HCT116 (cell line): Measurements from ENCODE around the gene ZNF227. TPM values are rescaled to one million over a fixed set of nuclear protein-coding genes. Genes with fewer than 3 reads are reported as not detected.

Experiments used
- ATAC-seq: fragments of 200-7000 bp; cut with Tn5 transposase; 2 replicates; pipeline ENCODE4 v1.9.1; 2020; ENCODE audit warnings: mild to moderate bottlenecking, moderate library complexity
- BruUV-seq: library from RNA; stranded (reverse); fragments of 400-500 nt; replicated peaks from 2 replicates; lab custom pipeline; 2021; lab: Mats Ljungman, UMichigan
- CTCF ChIA-PET: fragments of 300-600 bp; sonication (Branson Sonifier 250); formaldehyde crosslinking; loops from one replicate; lab custom pipeline; 2021; ENCODE audit warnings: antibody characterized with exemption; lab: Charles Lee
- POLR2A ChIA-PET: fragments of 300-600, 350-600 bp; sonication (Branson Sonifier 250); formaldehyde crosslinking; loops from one replicate; lab custom pipeline; 2021; ENCODE audit warnings: antibody characterized with exemption; lab: Charles Lee
- RAD21 ChIA-PET, 2 experiments: fragments of 300-600 bp; sonication (Branson Sonifier 250); formaldehyde crosslinking; loops; one replicate each; lab custom pipeline; 2023; ENCODE audit warnings: low total read pairs in 2 of 2; ENCODE audit not compliant: uncharacterized antibody in 2 of 2, unreplicated experiment in 2 of 2, low non-redundant PET in 1 of 2; lab: Charles Lee
- DNase-seq: peaks from one replicate; pipeline ENCODE4 v3.0.0-alpha.2; 2010; ENCODE audit warnings: low read depth, low spot score
- H2AFZ ChIP-seq: fragments of 200-600 bp; shearing (Covaris generic), sonication (generic); 2 replicates; pipeline ENCODE4 v1.6.1; 2017; ENCODE audit warnings: low read depth, mixed run types, mixed read lengths, antibody characterized with exemption, low read length; ENCODE audit not compliant: poor library complexity, severe bottlenecking
- H3K27ac ChIP-seq: 2 replicates; pipeline ENCODE4 v1.5.1; 2012; ENCODE audit warnings: low read depth, low read length
- H3K27me3 ChIP-seq: fragments of 200-600 bp; sonication (generic); 2 replicates; pipeline ENCODE4 v1.6.1; 2016; ENCODE audit warnings: mixed run types, low read length, mixed read lengths; ENCODE audit not compliant: insufficient read depth
- H3K36me3 ChIP-seq, 2 experiments: fragments of 200-500 bp in 1 of 2; fragments of 200-600 bp in 1 of 2; sonication (Bioruptor generic) in 1 of 2; sonication (generic) in 1 of 2; 2 replicates each; pipeline versions ENCODE4 v1.5.1 to v1.6.1; 2014 to 2016; ENCODE audit warnings: low read length in 2 of 2, inconsistent platforms in 1 of 2, mixed read lengths in 1 of 2, mixed run types in 1 of 2; ENCODE audit not compliant: insufficient read depth in 2 of 2, control insufficient read depth in 1 of 2
- H3K4me1 ChIP-seq, 2 experiments: fragments of 200-600 bp in 1 of 2; sonication (generic) in 1 of 2; 2 replicates each; pipeline versions ENCODE4 v1.5.1 to v1.6.1; 2012 to 2017; ENCODE audit warnings: low read length in 2 of 2, inconsistent platforms in 1 of 2, mild to moderate bottlenecking in 1 of 2, mixed read lengths in 1 of 2, mixed run types in 1 of 2, moderate library complexity in 1 of 2; ENCODE audit not compliant: insufficient read depth in 2 of 2, control insufficient read depth in 1 of 2
- H3K4me2 ChIP-seq: fragments of 200-600 bp; sonication (generic); 2 replicates; pipeline ENCODE4 v1.6.1; 2017; ENCODE audit warnings: mixed run types, low read length, mixed read lengths
- H3K4me3 ChIP-seq, 2 experiments: fragments of 200-600 bp in 1 of 2; sonication (generic) in 1 of 2; replicated peaks in 1 of 2; 2 replicates each; pipeline ENCODE4 v1.5.1; 2011 to 2016; ENCODE audit warnings: low read length in 2 of 2, control low read depth in 1 of 2, low read depth in 1 of 2, mild to moderate bottlenecking in 1 of 2, mixed read lengths in 1 of 2, mixed run types in 1 of 2
- H3K79me2 ChIP-seq: fragments of 200-600 bp; sonication (generic); 2 replicates; pipeline ENCODE4 v1.6.1; 2017; ENCODE audit warnings: mild to moderate bottlenecking, mixed run types, low read length, moderate library complexity, mixed read lengths; ENCODE audit not compliant: insufficient read depth
- H3K9ac ChIP-seq: fragments of 200-600 bp; sonication (generic); 2 replicates; pipeline ENCODE4 v1.6.1; 2016; ENCODE audit warnings: low read length, mixed read lengths
- H3K9me2 ChIP-seq: fragments of 200-600 bp; sonication (generic), shearing (Covaris generic); 2 replicates; pipeline ENCODE4 v1.6.1; 2017; ENCODE audit warnings: mixed run types, mild to moderate bottlenecking, moderate library complexity; ENCODE audit not compliant: insufficient read depth
- H3K9me3 ChIP-seq, 2 experiments: fragments of 200-500 bp in 1 of 2; fragments of 200-600 bp in 1 of 2; sonication (Bioruptor generic) in 1 of 2; sonication (generic) in 1 of 2; 2 replicates each; pipeline ENCODE4 v1.6.1; 2014 to 2017; ENCODE audit warnings: low read length in 2 of 2, mixed read lengths in 2 of 2, inconsistent platforms in 1 of 2, low read depth in 1 of 2, mild to moderate bottlenecking in 1 of 2, mixed run types in 1 of 2, moderate library complexity in 1 of 2; ENCODE audit not compliant: control insufficient read depth in 1 of 2, insufficient read depth in 1 of 2
- H4K20me1 ChIP-seq: fragments of 200-600 bp; sonication (generic), shearing (Covaris generic); 2 replicates; pipeline ENCODE4 v1.6.1; 2017; ENCODE audit warnings: mixed run types, mild to moderate bottlenecking, moderate library complexity; ENCODE audit not compliant: insufficient read depth
- CBX3 ChIP-seq: IDR thresholded peaks from 2 replicates; pipeline ENCODE4 v1.6.1; 2012; ENCODE audit warnings: low read depth
- CEBPB ChIP-seq: IDR thresholded peaks from 2 replicates; pipeline ENCODE4 v1.6.1; 2012; ENCODE audit warnings: low read depth
- ELF1 ChIP-seq: IDR thresholded peaks from 2 replicates; pipeline ENCODE4 v1.6.1; 2012; ENCODE audit warnings: low read depth, borderline replicate concordance
- EZH2 ChIP-seq: fragments of 200-600 bp; sonication (generic); IDR thresholded peaks from 2 replicates; pipeline ENCODE4 v1.6.1; 2017; ENCODE audit warnings: antibody characterized with exemption, mixed run types
- FOSL1 ChIP-seq: IDR thresholded peaks from 2 replicates; pipeline ENCODE4 v1.6.1; 2012; ENCODE audit warnings: low read depth
- POLR2A ChIP-seq: IDR thresholded peaks from 2 replicates; pipeline ENCODE4 v1.7.0; 2011; ENCODE audit warnings: borderline replicate concordance; ENCODE audit not compliant: insufficient read depth, insufficient read length; ENCODE audit errors: extremely low read depth
- POLR2AphosphoS5 ChIP-seq: IDR thresholded peaks from 2 replicates; pipeline ENCODE4 v1.6.1; 2011; ENCODE audit warnings: mild to moderate bottlenecking, low read depth, low read length, moderate library complexity
- RAD21 ChIP-seq: IDR thresholded peaks from 2 replicates; pipeline ENCODE4 v1.6.1; 2012; ENCODE audit warnings: low read depth, mild to moderate bottlenecking
- SIN3A ChIP-seq: IDR thresholded peaks from 2 replicates; pipeline ENCODE4 v1.6.1; 2012; ENCODE audit warnings: low read depth
- SP1 ChIP-seq: IDR thresholded peaks from 2 replicates; pipeline ENCODE4 v1.6.1; 2012; ENCODE audit warnings: low read depth
- TCF7L2 ChIP-seq: IDR thresholded peaks from 2 replicates; pipeline ENCODE4 v1.7.0; 2011; ENCODE audit warnings: borderline replicate concordance, inconsistent platforms; ENCODE audit not compliant: insufficient read depth, insufficient read length; ENCODE audit errors: extremely low read depth
- YY1 ChIP-seq: IDR thresholded peaks from 2 replicates; pipeline ENCODE4 v1.6.1; 2011; ENCODE audit warnings: low read length, low read depth, moderate library complexity, mild to moderate bottlenecking; ENCODE audit not compliant: insufficient replicate concordance; ENCODE audit errors: extremely low read depth
- ZFX ChIP-seq: fragments of 450-650 bp; IDR thresholded peaks from 2 replicates; pipeline ENCODE4 v1.6.1; 2017
- ZNF274 ChIP-seq: fragments of 200-500 bp; sonication (Bioruptor generic); IDR thresholded peaks from 2 replicates; pipeline ENCODE4 v1.6.1; 2014; ENCODE audit warnings: mild to moderate bottlenecking, low read depth, low read length, inconsistent platforms
- intact Hi-C: fragments of 100-400 bp; cut with micrococcal nuclease; formaldehyde crosslinking; loops from 2 replicates; pipeline ENCODE4 v1.10.0; 2022
- total RNA-seq: library from RNA; stranded (reverse); gene quantifications from one replicate; pipeline ENCODE4 v1.2.1, GENCODE V29; 2021; ENCODE audit not compliant: unreplicated experiment
- TF ChIP-seq, protein P1 (sequence below), 3 experiments: fragments of 200-600 bp in 1 of 3; sonication (generic) in 1 of 3; IDR thresholded peaks in 2 of 3; conservative IDR thresholded peaks in 1 of 3; 2 replicates each; pipeline ENCODE4 v1.5.1; 2012 to 2017; ENCODE audit warnings: low read depth in 2 of 3, low read length in 2 of 3, antibody characterized with exemption in 1 of 3, borderline replicate concordance in 1 of 3, control low read depth in 1 of 3, mild to moderate bottlenecking in 1 of 3, mixed read lengths in 1 of 3, mixed run types in 1 of 3, moderate library complexity in 1 of 3; ENCODE audit not compliant: insufficient read depth in 1 of 3
- TF ChIP-seq, protein P2 (sequence below): IDR thresholded peaks from 2 replicates; pipeline ENCODE4 v1.6.1; 2012

Gene ZNF227
- total RNA-seq, 1 experiment from 2014 or later = 14.4 TPM

- ChIA-PET POLR2A (no interaction called here), RAD21 (no interaction called here), CTCF (no interaction called here)
- Histone ChIP-seq H3K4me2 (no peak overlapping the region), H2AFZ (no peak overlapping the region), H3K9me2 (no peaks in the 10 kb centered on the region), H3K9me3 (peaks cover 0 to 7% of the 10 kb centered on the region in 2 experiments; a peak in 2 of 4 replicates), H3K27me3 (no peaks in the 10 kb centered on the region), H4K20me1 (no peaks in the 10 kb centered on the region), H3K9ac (no peak overlapping the region), H3K36me3 (0 out of 4 replicates have a peak, but pooled peaks cover 0 to 3% of the 10 kb centered on the region in 2 experiments), H3K27ac (no peak overlapping the region), H3K4me1 (no peaks in the 10 kb centered on the region; a peak in 1 of 4 replicates), H3K79me2 (no peaks in the 10 kb centered on the region), H3K4me3 (no peak overlapping the region)
- no peak for DNase-seq
- ATAC-seq = no peak
- BruUV-seq = no TSS peak
- intact Hi-C loops = no loop called here
- no peak for TF ChIP-seq POLR2AphosphoS5
- TF ChIP-seq TCF7L2 = no peak
- TF ChIP-seq CBX3 = no peak
- no peak for TF ChIP-seq ELF1
- TF ChIP-seq ZFX = no peak
Measured at GRCh38 chr19:44278181-44278690, 65.9 kb downstream of the ZNF227 start.

- no TSS peak for BruUV-seq
- TF ChIP-seq SIN3A (no peak), CBX3 (no peak), POLR2AphosphoS5 (no peak), FOSL1 (no peak), EZH2 (no peak), SP1 (no peak), YY1 (no peak), ZNF274 (no peak), ELF1 (no peak), POLR2A (no peak), RAD21 (no peak), CEBPB (no peak)
- TF ChIP-seq, protein P1, sequence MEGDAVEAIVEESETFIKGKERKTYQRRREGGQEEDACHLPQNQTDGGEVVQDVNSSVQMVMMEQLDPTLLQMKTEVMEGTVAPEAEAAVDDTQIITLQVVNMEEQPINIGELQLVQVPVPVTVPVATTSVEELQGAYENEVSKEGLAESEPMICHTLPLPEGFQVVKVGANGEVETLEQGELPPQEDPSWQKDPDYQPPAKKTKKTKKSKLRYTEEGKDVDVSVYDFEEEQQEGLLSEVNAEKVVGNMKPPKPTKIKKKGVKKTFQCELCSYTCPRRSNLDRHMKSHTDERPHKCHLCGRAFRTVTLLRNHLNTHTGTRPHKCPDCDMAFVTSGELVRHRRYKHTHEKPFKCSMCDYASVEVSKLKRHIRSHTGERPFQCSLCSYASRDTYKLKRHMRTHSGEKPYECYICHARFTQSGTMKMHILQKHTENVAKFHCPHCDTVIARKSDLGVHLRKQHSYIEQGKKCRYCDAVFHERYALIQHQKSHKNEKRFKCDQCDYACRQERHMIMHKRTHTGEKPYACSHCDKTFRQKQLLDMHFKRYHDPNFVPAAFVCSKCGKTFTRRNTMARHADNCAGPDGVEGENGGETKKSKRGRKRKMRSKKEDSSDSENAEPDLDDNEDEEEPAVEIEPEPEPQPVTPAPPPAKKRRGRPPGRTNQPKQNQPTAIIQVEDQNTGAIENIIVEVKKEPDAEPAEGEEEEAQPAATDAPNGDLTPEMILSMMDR (IDR thresholded peaks at IDR 0.05 in 2 of 3, conservative IDR thresholded peaks at IDR 0.05 in 1 of 3; ENCODE audit: borderline replicate concordance in 1 of 3, insufficient read depth in 1 of 3, low read depth in 2 of 3, low read length in 2 of 3) = no peak
- TF ChIP-seq, protein P2, sequence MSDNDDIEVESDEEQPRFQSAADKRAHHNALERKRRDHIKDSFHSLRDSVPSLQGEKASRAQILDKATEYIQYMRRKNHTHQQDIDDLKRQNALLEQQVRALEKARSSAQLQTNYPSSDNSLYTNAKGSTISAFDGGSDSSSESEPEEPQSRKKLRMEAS = no peak
Measured at GRCh38 chr19:44280916-44281315, 68.6 kb downstream of the ZNF227 start.

More at GRCh38 chr19:44280916-44281315, 68.6 kb downstream of the ZNF227 start:
- ATAC-seq (no peak), DNase-seq (no peak)
- Histone ChIP-seq H3K4me2 (no peak overlapping the region), H3K27ac (no peak overlapping the region), H3K9ac (no peak overlapping the region), H3K4me1 (no peaks in the 10 kb centered on the region; a peak in 1 of 4 replicates), H3K9me3 (0 out of 4 replicates have a peak, but pooled peaks cover 0 to 3% of the 10 kb centered on the region in 2 experiments), H3K36me3 (no peaks in the 10 kb centered on the region), H3K4me3 (no peak overlapping the region), H3K9me2 (no peaks in the 10 kb centered on the region), H3K79me2 (no peaks in the 10 kb centered on the region), H2AFZ (no peak overlapping the region), H3K27me3 (no peaks in the 10 kb centered on the region), H4K20me1 (no peaks in the 10 kb centered on the region)
- RAD21 ChIA-PET = no interaction called here
- POLR2A ChIA-PET = no interaction called here
- CTCF ChIA-PET = no interaction called here
- intact Hi-C loops = no loop called here
